GM11168 (cell line): ENCODE measurements around the gene SMAD1.
"Not testable (repeated sequence)": the region's sequence is repeated elsewhere in the genome, so short reads cannot be mapped to it uniquely, and the experiment has no call there.

Experiments used
- in situ Hi-C: fragments of 300-500 bp; cut with MboI; formaldehyde crosslinking; loops from one replicate; pipeline ENCODE4 v1.12.0; 2022; ENCODE audit warnings: low sequenced_read_pairs; ENCODE audit not compliant: unreplicated experiment

SMAD1 gene

DNA sequence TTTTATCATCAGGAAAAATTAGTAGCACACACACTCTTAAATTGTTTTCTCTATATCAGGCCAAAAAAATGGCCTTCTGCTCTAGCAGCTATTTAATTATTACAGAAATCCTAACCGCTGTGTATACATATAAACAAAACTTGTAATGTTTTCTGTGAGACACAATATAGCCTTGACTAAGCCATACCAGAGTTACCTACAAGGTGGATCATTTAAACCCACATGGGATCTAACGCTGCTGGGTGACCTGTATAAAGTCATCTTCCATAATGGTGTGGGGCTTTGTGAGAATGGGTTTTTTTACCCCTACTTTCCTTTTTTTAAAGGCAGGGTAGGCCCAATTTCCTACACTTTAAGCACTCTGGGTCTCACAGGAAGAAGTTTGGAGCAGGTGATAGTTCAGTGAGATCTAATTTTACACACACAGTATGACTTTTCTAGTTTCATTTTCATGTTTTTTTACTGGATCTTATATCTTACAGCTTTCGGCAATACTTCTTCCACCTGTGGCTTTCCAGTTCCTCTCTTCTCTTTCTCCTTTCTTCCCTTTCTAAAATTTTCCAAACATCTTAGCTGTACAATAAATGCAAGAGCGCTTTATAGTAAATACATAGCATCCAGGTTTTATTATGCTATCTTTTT is 70.6 kb downstream of the SMAD1 start:
- in situ Hi-C loops, result loop anchor here (25.0 kb wide), 1 partner anchor 315 kb away; no protein-coding TSS in a partner anchor

DNA sequence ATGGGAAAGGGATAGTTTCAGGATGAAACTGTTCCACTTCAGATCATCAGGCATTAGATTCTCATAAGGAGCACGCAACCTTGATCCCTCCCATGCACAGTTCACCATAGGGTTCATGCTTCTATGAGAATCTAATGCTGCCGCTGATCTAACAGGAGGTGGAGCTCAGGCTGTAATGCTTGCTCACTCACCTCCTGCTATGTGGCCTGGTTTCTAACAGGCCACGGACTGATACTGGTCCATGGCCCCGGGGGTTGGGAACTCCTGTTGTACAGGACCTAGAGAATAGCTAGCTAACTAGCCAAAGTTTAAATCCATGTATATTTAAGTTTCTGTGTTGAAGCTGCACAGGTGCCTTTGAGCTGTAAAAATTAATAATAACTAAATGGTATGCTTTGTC is 71.7 kb downstream of the SMAD1 start:
- in situ Hi-C loops, result loop anchor here (25.0 kb wide), 1 partner anchor 316 kb away; no protein-coding TSS in a partner anchor

DNA sequence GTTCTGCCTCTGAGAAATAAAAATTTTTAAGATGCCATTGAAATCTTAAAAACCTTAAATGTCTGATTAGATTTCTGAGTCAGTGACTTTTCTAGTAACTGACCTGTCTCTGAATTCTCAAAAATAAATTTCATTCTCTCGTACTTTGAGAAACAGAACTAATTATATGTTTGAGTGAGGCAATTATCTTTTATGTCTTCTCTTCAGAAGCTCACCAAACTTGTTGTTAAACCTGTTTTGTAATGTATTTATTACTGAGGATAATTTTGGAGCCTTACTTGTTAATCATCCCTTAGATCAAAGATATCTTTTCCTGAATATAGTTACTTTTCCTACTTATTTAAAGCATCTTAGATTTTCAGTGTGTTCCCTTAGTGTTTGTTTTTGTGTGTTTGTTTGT is 73.0 kb downstream of the SMAD1 start:
- in situ Hi-C loops, result loop anchor here (25.0 kb wide), 1 partner anchor 317 kb away; no protein-coding TSS in a partner anchor

DNA sequence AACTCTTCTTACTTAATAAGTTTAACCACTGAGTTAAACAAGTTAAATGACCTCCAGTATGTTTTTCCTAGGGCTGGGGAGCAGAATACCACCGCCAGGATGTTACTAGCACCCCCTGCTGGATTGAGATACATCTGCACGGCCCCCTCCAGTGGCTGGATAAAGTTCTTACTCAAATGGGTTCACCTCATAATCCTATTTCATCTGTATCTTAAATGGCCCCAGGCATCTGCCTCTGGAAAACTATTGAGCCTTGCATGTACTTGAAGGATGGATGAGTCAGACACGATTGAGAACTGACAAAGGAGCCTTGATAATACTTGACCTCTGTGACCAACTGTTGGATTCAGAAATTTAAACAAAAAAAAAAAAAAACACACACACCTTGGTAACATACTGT is 76.1 kb downstream of the SMAD1 start:
- in situ Hi-C loops, result loop anchor here (25.0 kb wide), 1 partner anchor 320 kb away; no protein-coding TSS in a partner anchor

DNA sequence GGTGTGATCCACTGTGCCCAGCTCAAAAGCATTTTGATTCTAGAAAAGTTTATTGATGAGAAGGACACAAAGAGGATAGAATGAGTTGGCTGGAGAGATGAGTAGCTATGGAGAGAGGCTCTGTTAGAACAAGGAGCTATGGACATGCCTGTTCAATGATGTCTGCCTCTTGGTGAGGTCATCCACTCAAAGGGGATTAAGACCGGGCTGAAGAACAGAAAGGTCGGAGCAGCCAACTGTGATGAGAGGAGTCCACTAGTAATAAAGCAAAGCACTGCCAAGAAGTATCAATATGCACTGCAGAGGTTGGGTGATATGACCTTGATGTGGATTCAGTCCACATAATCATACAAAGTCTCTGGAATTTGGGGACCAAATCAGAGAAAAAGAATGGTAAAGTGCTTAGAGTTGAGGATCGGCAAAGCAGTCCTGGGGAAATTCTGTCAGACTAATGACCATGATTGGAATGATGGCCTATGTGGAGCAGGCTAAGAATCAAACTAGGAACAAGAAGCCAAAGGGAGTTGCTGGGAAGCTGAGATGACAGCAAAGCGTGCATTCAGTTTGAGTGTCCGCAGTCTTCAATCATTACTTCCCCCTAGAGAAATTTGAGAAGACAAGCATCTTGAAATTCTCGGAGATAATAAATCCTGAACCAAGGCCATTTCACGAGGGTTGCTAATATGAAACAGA is 81.8 kb downstream of the SMAD1 start:
- in situ Hi-C loops, result loop anchor here (25.0 kb wide), 1 partner anchor 326 kb away; no protein-coding TSS in a partner anchor

DNA sequence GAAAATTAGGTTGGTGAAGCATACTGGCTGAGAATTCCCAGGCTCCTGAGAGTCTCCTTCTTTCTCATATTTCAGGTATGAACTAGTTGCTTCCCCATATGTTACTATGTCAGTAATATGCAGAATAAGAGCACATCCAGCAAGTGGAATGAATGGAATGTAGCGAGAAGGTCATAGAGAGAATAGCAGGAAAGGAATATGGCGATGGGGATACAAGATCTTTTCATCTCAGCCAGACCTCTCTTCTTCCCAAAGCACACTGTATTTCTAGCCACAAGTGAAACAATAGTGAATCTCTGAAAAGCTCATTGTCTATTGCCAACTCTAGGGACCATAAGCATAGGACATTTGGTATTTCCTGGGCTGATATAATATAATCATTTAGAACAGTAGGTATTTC is 82.9 kb downstream of the SMAD1 start:
- in situ Hi-C loops, result loop anchor here (25.0 kb wide), 1 partner anchor 327 kb away; no protein-coding TSS in a partner anchor

DNA sequence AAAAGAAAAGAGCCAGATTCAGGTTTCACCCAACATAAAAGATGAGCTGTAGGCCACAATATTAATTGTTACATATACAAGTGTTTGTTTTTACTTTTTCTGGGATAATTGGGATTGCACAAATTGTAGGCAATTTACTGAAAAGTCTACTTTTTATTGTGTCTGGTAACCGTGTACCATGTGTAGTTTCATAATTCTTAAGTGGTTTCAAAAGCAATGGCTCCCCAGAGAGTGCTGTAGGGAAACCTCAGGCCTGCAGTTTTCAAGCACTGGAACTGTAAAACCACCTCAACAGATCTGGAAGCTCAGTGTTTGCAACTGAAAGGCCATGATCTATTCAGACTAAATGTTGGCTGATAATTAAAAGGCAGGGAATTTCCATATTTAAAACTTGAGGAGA is 83.7 kb downstream of the SMAD1 start:
- in situ Hi-C loops, result loop anchor here (25.0 kb wide), 1 partner anchor 328 kb away; no protein-coding TSS in a partner anchor

DNA sequence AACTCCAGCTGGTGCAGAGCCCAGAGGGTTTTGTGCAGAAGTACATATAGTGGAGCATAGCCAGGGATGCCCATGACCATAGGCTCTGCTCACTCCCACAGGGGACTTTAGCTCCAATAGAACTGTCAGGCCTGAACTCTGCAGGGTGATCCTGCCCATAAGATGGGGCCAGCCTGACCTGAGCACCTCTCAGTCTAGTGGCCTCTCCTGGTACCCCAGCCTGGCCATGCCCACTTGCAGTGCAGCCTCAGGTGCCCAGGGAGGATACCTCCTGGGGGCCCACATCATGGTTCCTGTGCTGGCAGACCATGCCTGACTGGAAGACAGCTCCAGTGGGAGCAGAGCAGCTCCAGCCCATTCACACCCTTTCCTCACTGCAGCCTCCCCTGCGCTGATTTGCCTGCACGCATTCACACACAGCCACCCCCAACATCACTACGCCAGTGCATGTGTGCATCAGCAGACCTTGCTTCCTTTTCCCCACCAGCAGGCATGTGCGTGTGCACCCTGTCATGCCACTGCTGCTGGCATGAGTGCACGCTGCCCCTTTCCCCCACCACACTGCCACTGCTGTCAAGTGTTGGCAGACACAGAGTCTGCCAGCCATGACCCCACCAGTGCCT is 84.5 kb downstream of the SMAD1 start:
- in situ Hi-C loops, result loop anchor here (25.0 kb wide), 1 partner anchor 329 kb away; no protein-coding TSS in a partner anchor

DNA sequence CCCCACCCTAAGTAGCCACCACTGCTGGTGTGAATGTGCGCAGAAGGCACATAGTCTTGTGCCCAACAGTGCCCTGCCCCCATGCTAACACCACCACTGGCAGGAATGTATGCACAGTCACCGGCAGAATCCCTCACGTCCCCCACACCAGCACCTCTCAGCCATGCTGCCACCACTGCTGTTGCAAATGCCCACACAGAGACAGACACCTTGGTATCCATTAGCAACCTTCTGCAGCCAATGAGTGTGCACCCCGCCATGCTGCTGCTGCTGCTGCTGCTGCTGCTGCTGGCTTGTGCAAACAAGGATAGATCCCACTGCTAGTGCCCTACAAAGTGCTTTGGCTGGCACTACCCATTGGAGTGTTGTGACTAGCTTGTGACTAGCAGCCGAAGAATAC is 85.1 kb downstream of the SMAD1 start:
- in situ Hi-C loops, result loop anchor here (25.0 kb wide), 1 partner anchor 329 kb away; no protein-coding TSS in a partner anchor

DNA sequence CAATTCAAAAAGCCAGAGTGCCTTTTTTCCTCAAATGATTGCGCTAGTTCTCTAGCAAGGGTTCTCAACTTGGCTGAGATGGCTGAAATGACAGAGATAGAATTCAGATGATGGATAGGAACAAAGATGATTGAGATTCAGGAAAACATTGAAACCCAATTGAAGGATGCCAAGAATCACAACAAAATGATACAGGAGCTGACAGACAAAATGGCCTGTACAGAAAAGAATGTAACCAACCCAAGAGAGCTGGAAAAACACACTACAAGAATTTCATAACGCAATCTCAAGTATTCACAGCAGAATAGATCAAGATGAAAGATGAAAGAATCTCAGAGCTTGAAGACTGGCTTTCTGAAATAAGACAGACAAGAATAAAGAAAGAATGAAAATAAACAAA is 85.9 kb downstream of the SMAD1 start:
- in situ Hi-C loops, result loop anchor here (25.0 kb wide), 1 partner anchor 330 kb away; no protein-coding TSS in a partner anchor

DNA sequence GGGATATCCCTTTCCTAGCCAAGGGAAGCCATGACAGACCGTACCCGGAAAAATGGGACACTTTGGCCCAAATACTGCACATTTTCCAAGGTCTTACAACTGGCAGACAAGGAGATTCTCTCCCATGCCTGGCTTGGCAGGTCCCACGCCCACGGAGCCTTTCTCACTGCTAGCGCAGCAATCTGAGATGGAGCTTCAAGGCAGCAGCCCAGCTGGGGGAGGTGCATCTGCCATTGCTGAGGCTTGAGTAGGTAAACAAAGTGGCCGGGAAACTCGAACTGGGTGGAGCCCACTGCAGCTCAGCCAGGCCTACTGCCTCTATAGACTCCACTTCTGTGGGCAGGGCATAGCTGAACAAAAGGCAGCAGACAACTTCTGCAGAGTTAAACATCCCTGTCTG is 92.9 kb downstream of the SMAD1 start:
- in situ Hi-C loops, result loop anchor here (25.0 kb wide), 1 partner anchor 337 kb away; no protein-coding TSS in a partner anchor

DNA sequence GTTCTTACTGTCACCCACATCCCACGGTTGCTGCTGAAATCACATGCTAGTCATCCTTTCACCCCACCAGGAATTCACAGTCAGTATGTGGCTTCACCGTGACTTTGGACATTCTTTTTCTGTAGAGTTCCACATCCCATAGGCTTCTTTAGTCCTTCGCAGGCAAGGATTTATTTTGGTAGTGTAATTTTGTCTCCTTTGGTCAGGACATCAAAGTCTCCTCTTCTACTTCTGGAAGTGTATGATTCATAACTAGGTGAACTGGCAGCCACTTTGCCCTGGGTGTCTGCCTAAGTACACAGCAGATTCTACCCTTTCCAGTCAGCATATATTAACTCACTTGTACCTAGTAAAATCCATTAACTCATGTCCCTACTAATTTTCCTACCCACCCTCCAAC is 99.3 kb downstream of the SMAD1 start:
- in situ Hi-C loops, result no loop called here

DNA sequence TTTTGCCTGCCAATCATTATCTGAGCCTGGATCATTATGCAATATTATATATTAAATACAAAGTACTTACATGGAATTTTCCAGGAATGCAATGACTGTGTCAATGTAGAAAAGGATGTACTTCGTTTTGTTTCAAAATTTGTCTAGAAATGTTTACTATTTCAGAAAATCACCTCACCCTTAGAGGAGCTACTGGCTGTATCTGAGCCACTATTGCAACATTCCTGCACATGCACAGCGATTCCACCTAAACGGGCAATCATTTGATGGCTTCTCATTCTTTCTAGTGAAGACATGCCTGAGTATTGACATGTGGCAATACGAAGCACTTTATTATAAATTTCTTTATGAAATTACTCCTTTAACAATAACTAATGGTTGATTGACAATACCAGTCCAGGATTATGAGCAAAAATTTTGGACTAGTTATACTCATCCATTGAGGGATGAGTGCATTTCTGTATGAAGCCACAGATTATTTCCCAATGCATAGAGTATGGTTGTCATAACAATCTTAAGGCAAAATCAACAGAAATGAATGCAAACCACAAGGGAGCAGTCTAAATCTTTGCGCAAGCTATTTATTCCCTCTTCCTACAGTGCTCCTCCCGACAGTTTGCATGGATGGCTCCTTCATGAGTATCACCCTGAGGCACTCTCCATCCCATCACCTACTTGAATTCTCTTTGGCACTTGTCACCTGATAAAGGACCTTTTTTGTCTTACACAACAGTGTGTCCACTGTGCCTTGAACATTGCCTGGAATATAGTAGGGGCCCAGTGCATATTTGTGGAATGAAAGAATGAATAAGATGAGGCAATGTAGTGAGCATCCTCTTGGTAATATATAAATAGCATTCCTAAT is 101.8 kb downstream of the SMAD1 start:
- in situ Hi-C loops, result no loop called here

DNA sequence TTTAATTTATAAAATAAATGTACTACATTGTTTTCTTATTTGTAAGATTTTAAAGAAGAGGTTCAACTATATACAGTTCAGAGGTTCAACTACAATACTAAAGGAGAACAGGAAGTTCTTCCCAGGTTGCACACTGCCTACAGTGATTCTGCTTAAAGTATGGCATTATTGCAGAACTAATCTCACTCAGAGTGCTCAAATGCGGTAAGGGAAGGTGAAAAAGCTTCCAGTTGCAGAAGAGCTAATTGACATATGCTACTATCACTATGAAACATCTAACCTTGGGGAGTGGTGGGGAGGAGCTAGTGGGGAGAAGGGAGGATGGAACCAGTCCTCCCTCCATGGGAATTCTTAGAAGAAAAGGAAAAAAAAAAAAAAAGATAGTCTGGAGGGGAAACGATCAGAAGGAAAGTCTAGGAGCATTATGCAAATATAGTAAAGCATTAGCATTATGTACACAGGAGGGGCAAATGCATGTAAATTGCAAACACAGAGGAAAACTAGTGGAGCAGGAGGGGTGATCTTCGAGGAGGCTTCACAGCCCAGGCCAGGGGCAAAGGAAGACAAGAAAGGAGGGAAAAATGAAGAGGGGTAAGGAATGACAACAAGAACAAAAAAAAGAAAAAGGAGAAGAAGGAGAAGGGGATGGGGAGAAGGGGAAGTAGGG is 105.6 kb downstream of the SMAD1 start:
- in situ Hi-C loops, result no loop called here

DNA sequence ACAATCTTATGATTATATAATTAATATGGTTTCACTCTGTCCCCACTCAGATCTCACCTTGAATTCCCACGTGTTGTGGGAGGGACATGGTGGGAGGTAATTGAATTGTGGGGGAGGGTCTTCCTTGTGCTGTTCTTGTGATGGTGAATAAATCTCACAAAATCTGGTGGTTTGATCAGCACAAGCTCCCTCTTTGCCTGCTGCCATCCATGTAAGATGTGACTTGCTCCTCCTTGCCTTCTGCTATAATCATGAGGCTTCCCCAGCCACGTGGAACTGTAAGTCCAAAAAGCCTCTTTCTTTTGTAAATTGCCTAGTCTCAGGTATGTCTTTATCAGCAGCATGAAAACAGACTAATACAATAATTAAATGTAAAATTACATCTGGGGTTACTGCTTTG is 107.7 kb downstream of the SMAD1 start:
- in situ Hi-C loops, result not testable (repeated sequence)

DNA sequence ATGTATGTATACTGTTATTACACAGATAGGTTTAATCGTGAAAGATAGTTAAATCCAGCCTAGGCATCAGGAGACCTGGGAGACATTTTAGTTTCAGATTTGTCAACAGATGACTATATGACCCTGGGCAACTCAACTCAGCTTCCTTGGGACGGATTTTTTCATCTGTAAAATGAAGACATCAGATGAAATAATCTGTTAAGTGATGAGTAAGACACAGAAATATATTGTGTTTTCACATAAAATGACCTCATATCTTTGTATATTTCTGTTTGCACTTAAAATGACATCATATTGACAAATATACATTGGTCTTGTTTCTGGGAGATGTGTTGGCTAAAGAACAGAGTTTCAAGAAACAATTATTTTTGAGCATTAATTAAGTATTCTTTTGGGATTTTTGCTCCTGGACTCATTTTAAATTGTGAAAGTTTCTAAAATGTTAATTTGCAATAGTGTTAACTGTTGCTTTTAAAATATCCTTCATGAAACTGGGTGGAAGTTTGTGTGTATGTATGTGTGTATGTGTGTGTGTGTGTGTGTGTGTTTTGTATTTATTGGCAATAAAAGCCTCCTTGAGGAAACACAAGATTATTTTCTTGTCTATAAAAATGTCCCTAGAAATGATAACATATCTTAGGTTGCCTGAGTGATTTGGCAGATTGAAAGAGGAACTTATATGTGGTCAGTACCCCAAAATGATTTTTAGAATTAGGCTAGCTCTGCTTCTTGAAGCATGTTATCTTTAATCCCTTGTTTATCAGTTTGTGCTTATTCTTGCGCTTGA is 108.5 kb downstream of the SMAD1 start:
- in situ Hi-C loops, result no loop called here

DNA sequence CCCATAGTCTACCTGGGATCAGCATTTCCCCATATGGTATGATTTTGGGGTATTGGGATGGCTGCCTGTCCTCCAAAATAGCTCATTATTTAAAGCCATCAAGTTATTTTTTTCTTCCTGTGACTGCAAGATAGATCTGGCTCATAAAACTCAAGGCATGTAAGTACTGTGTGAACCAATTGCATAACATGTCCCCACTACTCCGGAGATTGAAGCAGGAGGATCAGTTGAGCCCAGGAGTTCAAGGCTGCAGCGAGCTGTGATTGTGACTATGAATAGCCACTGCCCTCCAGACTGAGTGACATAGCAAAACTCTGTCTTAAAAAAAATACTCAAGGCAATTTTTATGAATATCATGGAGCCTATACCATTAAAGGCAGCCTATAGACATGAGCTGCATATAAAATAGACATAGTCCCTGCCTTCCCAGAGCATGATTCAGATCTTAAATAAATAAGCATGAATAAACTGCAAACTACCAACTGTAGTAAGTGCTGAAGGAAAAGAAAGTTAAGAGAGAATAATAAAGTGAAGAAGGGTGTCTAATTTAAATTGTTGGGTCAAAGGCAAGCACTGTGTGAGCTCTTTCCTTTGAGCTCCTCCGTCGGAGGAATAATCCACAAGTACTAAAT is 120.6 kb downstream of the SMAD1 start:
- in situ Hi-C loops, result loop anchor here (5.0 kb wide), 1 partner anchor 360 kb away; no protein-coding TSS in a partner anchor

DNA sequence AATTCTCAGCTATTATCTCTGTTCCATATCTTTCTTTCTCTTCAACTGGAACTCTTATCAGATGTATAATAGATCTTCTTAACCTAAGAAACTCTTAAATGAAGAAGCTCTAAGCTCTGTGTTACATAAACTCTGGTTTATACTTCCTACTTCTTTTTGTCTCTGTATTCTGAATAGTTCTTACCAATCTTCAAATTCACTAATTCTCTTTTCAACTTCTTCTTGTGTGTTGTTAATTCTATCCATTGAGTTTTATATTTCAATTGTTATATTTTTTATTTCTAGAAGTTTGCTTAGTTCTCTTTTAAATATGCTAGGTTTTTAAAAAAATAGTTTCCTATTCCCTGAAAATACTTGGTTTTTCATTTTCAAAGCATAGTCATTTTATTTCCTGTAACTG is 124.3 kb downstream of the SMAD1 start:
- in situ Hi-C loops, result no loop called here
